WTC11 (cell line): ENCODE measurements around the gene DTNA.

Experiments used
- ATF3 ChIP-seq: sonication (generic); formaldehyde crosslinking; conservative IDR thresholded peaks from 2 replicates; pipeline ENCODE4 v1.8.1; 2022; ENCODE audit warnings: mild to moderate bottlenecking, missing genetic modification reagents
- EMX1 ChIP-seq: fragments of 250-450 bp; sonication (Bioruptor Pico); IDR thresholded peaks from 2 replicates; pipeline ENCODE4 v1.8.0; 2021; ENCODE audit warnings: mild to moderate bottlenecking
- ESRRA ChIP-seq: sonication (generic); formaldehyde crosslinking; IDR thresholded peaks from 2 replicates; pipeline ENCODE4 v1.8.1; 2022; ENCODE audit warnings: mild to moderate bottlenecking, missing genetic modification reagents, borderline replicate concordance
- ETV6 ChIP-seq: sonication (generic); formaldehyde crosslinking; IDR thresholded peaks from 2 replicates; pipeline ENCODE4 v1.8.1; 2022; ENCODE audit warnings: mild to moderate bottlenecking, missing genetic modification reagents
- FOXP4 ChIP-seq: sonication (generic); formaldehyde crosslinking; IDR thresholded peaks from 2 replicates; pipeline ENCODE4 v1.8.0; 2022; ENCODE audit warnings: mild to moderate bottlenecking, missing genetic modification reagents
- GABPB1 ChIP-seq: sonication (generic); formaldehyde crosslinking; IDR thresholded peaks from 2 replicates; pipeline ENCODE4 v1.8.1; 2023; ENCODE audit warnings: mild to moderate bottlenecking, missing genetic modification reagents
- KAT7 ChIP-seq: sonication (generic); formaldehyde crosslinking; IDR thresholded peaks from 2 replicates; pipeline ENCODE4 v1.8.1; 2023; ENCODE audit warnings: missing genetic modification reagents, mild to moderate bottlenecking, borderline replicate concordance
- NR3C1 ChIP-seq: sonication (generic); formaldehyde crosslinking; conservative IDR thresholded peaks from 2 replicates; pipeline ENCODE4 v1.8.1; 2023; ENCODE audit warnings: low read depth, mild to moderate bottlenecking, missing genetic modification reagents
- SMAD3 ChIP-seq: sonication (generic); formaldehyde crosslinking; IDR thresholded peaks from 2 replicates; pipeline ENCODE4 v1.8.0; 2022; ENCODE audit warnings: missing genetic modification reagents, mild to moderate bottlenecking, borderline replicate concordance
- SP1 ChIP-seq: sonication (generic); formaldehyde crosslinking; conservative IDR thresholded peaks from 2 replicates; pipeline ENCODE4 v1.8.1; 2022; ENCODE audit warnings: missing genetic modification reagents
- TF ChIP-seq, protein P1 (sequence below): fragments of 200-600 bp; IDR thresholded peaks from 2 replicates; pipeline ENCODE4 v1.8.0; 2022; ENCODE audit warnings: antibody characterized with exemption
- TF ChIP-seq, protein P2 (sequence below): sonication (generic); formaldehyde crosslinking; IDR thresholded peaks from 2 replicates; pipeline ENCODE4 v1.8.0; 2023; ENCODE audit warnings: missing genetic modification reagents
- TF ChIP-seq, protein P3 (sequence below): fragments of 250-450 bp; sonication (Bioruptor Pico); conservative IDR thresholded peaks from 2 replicates; pipeline ENCODE4 v1.9.0; 2021; ENCODE audit warnings: mild to moderate bottlenecking
- TF ChIP-seq, protein P4 (sequence below): sonication (generic); formaldehyde crosslinking; IDR thresholded peaks from 2 replicates; pipeline ENCODE4 v1.8.1; 2023; ENCODE audit warnings: mild to moderate bottlenecking, missing genetic modification reagents, moderate library complexity

DNA sequence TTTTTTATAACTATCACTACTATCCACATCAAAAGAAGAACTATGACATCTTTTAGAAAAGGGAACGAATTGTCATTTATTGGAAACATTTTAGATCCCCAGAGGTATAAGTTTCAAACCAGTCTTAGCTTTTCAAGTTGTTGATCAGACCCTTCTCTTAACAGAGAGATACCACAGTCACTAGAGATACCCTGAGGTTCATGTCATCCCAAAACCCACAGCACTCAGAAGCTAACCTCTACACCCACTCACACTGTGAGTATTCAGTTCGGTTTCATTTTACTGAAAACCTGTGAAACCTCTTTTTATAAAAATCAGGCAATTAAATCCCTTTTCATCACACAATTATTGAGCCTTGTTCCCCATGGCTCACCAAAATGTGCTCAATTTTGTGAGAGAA, 156.2 kb downstream of the DTNA start:
- TF ChIP-seq, protein P1, sequence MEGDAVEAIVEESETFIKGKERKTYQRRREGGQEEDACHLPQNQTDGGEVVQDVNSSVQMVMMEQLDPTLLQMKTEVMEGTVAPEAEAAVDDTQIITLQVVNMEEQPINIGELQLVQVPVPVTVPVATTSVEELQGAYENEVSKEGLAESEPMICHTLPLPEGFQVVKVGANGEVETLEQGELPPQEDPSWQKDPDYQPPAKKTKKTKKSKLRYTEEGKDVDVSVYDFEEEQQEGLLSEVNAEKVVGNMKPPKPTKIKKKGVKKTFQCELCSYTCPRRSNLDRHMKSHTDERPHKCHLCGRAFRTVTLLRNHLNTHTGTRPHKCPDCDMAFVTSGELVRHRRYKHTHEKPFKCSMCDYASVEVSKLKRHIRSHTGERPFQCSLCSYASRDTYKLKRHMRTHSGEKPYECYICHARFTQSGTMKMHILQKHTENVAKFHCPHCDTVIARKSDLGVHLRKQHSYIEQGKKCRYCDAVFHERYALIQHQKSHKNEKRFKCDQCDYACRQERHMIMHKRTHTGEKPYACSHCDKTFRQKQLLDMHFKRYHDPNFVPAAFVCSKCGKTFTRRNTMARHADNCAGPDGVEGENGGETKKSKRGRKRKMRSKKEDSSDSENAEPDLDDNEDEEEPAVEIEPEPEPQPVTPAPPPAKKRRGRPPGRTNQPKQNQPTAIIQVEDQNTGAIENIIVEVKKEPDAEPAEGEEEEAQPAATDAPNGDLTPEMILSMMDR = no peak
- TF ChIP-seq SMAD3 (CRISPR knock-in tag) (no peak), ATF3 (no peak), ETV6 (CRISPR knock-in tag) (no peak), GABPB1 (CRISPR knock-in tag) (no peak), SP1 (no peak), NR3C1 (CRISPR knock-in tag) (no peak), KAT7 (no peak), ESRRA (no peak), FOXP4 (CRISPR knock-in tag) (no peak), EMX1 (CRISPR knock-in tag) (no peak)
- TF ChIP-seq, protein P2, sequence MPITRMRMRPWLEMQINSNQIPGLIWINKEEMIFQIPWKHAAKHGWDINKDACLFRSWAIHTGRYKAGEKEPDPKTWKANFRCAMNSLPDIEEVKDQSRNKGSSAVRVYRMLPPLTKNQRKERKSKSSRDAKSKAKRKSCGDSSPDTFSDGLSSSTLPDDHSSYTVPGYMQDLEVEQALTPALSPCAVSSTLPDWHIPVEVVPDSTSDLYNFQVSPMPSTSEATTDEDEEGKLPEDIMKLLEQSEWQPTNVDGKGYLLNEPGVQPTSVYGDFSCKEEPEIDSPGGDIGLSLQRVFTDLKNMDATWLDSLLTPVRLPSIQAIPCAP = no peak
- TF ChIP-seq, protein P3, sequence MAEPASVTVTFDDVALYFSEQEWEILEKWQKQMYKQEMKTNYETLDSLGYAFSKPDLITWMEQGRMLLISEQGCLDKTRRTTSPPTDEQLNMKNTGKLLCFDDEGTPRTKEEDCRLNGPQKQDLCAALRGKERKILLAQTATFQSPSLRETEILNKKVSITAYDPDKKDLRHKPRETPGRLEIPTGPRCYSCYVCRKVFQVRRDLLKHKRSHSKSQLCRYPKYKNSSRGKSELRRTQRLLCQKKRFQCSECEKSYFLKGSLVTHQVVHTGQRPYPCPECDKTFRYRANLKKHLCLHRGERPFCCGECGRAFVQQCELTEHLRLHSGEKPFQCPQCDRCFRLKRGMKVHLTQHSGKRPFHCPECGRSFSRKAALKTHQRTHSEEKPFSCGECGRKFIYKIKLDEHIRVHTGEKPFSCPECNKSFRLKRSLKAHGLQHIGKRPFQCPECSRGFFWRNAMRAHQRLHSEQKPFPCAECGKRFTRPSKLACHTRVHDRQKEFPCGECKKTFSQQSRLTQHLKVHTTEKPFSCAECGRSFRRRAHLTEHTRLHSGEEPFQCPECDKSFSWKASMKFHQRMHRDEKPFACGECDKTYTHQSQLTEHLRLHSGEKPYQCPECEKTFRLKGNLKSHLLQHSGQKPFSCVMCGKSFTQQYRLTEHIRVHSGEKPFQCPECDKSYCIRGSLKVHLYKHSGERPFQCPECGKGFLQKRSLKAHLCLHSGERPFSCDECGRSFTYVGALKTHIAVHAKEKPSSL = no peak
- TF ChIP-seq, protein P4, sequence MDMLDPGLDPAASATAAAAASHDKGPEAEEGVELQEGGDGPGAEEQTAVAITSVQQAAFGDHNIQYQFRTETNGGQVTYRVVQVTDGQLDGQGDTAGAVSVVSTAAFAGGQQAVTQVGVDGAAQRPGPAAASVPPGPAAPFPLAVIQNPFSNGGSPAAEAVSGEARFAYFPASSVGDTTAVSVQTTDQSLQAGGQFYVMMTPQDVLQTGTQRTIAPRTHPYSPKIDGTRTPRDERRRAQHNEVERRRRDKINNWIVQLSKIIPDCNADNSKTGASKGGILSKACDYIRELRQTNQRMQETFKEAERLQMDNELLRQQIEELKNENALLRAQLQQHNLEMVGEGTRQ (CRISPR knock-in tag) = no peak
